Suppressor macrophage treated with lipopolysaccharide for 4 hours (primary cell): ENCODE data around the gene MECR.
A peak's percentile ranks its signal among the peaks of the same experiment; 100 is the strongest.

Source experiments
- DNase-seq: peaks from one replicate; pipeline ENCODE4 v3.0.0-alpha.2; 2020

Gene MECR

GRCh38 chr1:29230553-29231378 is at the start of gene MECR:
Gene MECR, minus strand, starts transcription at chr1:29230934. Its CDS starts 28 bp downstream, at chr1:29230906.
- peak; percentile 95 for DNase-seq

- DNase-seq = no peak
These were observed 49.2 kb upstream of the MECR start for GRCh38 chr1:29279951-29280391.

GRCh38 chr1:29279406-29279805 is 48.7 kb upstream of the MECR start:
- DNase-seq = no peak

- no peak for DNase-seq
These were observed 47.4 kb upstream of the MECR start for GRCh38 chr1:29278124-29278523.

GRCh38 chr1:29275435-29275834 is 44.7 kb upstream of the MECR start:
- DNase-seq = no peak

- DNase-seq = no peak
These were observed 41.6 kb upstream of the MECR start for GRCh38 chr1:29272147-29272907.

GRCh38 chr1:29271724-29272123 is 41.0 kb upstream of the MECR start:
- no peak for DNase-seq

GRCh38 chr1:29270929-29271521 is 40.3 kb upstream of the MECR start:
- no peak for DNase-seq

- DNase-seq = no peak
These were observed 38.6 kb upstream of the MECR start for GRCh38 chr1:29269382-29269781.

- no peak for DNase-seq
These were observed 36.8 kb upstream of the MECR start for GRCh38 chr1:29267321-29268070.

GRCh38 chr1:29266912-29267311 is 36.2 kb upstream of the MECR start:
- DNase-seq = no peak

- DNase-seq = no peak
These were observed 34.1 kb upstream of the MECR start for GRCh38 chr1:29264773-29265389.

GRCh38 chr1:29260531-29260930 is 29.8 kb upstream of the MECR start:
- no peak for DNase-seq

GRCh38 chr1:29259802-29260441 is 29.2 kb upstream of the MECR start:
- DNase-seq = peak; percentile 51

GRCh38 chr1:29258976-29259801 is 28.5 kb upstream of the MECR start:
- DNase-seq = no peak

GRCh38 chr1:29258189-29258975 is 27.6 kb upstream of the MECR start:
- DNase-seq = no peak

- DNase-seq = no peak
These were observed 26.5 kb upstream of the MECR start for GRCh38 chr1:29256979-29257804.

GRCh38 chr1:29256394-29256793 is 25.7 kb upstream of the MECR start:
- DNase-seq = no peak

GRCh38 chr1:29255134-29255666 is 24.5 kb upstream of the MECR start:
- DNase-seq = no peak
